GM19455 (cell line): ENCODE results near the gene DCPS.
A peak's percentile ranks its signal among the peaks of the same experiment; 100 is the strongest.
"Not testable (repeated sequence)": the region's sequence is repeated elsewhere in the genome, so short reads cannot be mapped to it uniquely, and the experiment has no call there.

Source experiments
- ATAC-seq: cut with Tn5 transposase; IDR thresholded peaks from one replicate; pipeline ENCODE4 v1.9.1; 2021; ENCODE audit not compliant: unreplicated experiment

Gene DCPS

DNA sequence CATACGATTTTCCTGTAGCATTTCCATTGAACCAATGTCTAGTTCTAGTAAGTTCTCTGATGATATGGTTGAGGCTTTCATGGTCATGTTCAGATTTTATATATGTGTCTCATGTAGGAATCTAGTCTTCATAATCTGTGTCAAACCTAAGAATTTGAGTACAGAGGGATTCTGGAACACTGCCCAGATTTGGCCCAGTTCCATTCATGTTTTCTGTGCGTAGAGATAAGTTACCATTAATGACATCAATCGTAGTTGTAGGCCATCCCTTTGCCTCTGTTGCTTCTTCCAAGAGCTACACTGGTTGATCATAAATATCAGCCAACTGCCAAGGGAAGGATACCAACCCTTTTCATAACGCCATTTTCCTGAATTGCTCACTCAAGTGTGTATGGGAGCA is 74.9 kb downstream of the DCPS start:
- no peak for ATAC-seq

DNA sequence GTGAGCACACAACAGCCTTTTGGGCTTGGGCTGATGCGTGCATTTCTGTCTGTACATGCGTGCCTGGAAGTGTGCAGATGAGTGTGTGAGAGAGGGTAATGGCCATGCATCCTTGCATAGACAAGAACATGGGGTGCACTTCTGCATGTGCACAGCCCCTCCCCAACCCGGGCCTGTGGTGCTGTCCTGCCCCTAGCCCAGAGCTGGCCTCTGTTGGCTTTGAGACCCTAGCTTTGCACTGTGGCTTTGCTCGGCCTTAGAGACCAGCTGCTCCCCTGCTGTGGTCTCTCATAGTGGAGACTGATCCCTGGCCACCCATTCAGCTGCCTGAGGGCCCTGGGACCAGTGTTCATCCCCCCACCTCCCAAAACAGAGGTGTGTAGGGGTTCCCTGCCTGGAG is 77.0 kb downstream of the DCPS start:
- ATAC-seq, result no peak

DNA sequence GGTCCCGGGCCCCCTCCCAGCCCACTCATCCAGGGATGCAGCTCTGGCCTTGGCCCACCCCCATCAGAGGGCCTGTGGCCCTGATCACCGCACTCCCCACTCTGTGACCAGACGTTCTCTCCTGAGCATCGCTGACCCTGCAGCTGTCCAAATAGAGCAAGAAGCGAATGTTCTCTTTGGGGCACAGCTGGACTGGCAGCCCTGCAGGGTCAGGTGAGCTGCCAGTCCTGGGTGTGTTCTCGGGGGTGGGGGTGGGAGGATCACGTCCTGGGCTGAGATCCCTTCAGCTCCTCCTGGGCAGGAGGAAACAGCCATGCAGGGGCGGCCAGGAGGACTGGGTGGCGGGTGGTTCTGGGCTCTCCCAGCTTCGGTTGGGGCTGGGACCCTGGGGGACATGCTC is 78.1 kb downstream of the DCPS start:
- not testable (repeated sequence) for ATAC-seq

DNA sequence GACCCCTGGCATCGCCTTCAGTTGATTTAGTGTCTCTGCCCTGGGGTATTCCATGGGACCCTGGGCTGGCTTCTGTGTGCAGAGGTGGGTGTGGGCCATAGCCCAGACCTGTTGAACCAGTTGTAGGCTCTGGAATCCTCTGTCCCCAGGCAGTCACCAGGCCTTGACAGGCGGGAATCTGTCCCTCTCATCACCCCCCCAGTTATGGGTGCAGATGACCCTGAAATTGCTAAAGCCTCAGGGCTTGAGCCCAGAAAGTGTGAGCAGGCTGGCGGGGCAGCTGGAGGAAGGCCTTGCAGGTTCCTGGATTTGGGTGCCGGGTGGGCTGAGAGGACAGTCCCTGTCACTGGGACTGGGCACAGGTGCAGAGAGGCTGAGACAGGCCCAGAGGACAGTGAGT is 78.8 kb downstream of the DCPS start:
- not testable (repeated sequence) for ATAC-seq

DNA sequence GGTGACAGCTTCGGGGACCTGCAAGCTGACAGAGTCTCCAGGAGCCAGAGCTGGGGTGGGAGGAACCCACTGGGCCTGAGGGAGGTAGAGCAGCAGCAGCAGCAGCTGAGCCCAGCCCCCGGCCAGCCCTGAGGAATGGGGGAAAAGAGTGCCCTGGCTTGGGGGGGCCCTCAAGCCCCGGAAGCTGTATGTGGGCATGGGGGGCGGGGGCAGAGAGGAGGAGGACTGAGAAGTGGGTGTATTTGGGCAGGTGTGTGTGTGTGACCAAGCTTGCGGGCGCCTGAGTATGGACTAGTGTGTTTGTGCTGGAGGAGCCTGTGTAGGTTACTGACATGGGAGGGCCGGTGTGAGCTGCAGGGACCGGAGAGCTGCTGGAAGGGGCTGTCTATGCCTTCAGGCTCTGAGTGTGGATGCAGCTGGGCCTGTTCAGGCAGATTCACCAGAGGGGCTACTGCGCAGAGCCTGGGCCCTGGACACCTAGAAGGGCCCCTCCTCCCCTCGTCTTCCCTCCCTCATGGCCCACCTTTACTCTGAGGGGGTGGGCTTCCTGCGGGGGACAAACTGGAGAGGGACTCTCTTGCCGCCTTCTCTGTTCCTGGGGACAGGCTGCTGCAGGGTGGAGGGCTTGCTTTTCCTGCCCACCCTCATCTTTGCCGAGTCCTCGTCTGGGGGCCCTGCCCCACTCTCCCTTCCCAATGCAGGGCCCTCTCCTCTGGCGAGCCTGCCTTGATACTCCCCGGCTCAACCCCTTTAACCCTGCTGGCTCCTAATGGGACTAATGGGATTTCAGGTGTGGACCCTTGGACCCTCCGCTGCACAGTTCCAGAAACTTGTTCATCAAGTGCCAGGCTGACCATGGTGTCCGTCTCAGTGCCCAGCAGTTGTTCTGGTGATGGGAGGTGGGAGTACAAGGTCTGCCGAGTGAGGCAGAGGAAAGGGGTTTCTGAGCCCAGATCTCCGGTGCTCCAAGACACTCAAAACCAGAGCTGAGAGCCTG is 79.8 kb downstream of the DCPS start:
- ATAC-seq, result no peak

DNA sequence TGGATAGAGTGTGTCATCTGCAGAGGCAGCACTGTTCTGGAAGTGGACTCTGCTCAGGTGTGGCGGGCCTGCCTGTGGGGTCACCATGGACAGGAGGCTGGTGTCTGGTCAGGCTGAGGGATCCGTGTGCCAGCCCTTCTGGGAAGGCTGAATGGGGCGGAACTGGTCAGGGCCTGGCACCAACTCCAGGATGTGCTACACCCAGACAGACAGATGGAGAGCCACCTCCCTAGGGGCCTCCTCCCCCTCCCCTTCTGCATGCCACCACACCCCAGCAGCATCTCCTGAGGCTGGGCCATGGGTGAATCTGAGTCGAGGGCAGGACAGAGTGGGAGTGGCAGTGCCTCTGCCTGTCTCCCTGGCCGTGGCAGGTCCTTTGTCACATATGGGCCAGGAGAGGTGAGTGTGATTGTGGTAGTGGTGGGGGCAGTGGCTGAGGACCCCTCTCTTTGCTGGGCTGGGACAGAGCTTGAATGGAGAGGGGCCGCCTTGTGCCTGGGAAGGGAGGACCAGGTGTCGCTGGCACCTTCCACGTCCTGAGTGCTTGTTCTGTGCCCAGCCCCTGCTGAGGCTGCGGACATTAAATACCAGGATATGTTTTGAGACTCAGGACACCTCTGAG is 80.7 kb downstream of the DCPS start:
- no peak for ATAC-seq

DNA sequence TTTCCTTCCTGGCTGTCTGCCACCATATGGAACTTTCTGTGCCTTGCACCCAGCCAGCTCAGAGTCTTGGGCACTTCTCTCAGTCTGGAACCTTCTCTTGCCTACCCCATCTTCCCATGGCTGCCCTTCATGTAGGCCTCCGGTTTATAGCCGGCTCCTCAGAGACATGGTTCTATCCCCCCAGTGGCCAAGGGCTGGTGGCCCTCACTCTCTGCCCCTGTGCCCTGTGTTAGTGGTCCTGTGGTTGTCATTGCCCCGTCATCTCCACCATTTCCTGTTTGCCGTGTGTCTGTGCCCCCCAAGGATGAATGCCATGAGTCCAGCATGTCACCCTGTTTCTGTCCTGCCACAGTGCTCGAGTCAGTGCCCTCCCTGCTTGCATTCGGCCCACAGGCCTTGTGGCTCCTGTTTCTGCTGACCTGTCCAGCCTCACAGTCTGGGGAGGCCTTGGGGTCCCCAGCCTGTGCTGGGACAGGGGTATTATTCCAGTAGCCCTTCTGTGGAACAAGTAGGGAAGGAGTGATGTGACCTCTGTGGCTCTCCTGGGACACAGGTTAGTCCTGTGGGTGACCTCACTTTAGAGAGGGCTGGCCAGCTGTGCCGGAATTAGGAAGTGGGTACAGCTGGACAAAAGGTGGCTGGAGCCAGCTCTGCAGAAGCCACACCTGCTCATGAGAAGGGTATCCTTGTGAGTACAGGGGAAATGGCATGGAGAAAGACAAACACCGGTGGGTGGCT is 82.3 kb downstream of the DCPS start:
- ATAC-seq, result no peak

DNA sequence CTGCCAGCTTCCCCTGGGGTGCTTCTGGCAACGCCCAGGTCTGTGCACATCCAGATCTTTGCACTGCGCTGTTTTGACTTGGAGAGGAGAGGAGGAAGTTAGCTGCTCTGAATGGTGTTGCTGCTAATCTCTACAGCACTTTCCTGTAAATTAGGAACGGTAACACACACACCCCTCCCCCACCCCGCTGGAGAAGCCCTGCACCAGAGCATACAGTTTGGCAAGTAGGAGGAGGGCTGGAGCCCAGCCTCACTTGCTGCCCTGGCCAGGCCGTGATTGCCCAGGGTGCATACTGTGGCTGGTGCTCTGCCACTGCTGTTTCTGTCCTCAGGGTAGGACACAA is 82.8 kb downstream of the DCPS start:
- not testable (repeated sequence) for ATAC-seq

DNA sequence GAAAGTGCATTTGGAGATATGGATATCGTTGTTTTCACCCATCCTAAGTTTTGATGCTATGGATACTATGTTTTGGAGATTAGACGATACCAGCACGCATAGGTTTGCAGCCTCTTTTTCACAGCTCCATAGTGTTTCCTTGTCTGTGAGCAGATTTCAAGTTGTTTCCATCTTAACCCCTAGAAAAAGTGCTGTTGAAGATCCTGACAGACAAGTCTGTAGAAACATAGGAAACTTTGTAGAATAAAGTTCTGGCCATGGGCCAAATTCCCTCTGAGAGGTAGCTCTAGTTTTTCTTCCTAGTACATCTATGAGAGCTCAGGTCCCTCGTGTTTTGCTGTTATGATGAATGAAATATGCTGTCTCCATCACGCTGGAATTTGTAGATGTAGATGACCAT is 84.0 kb downstream of the DCPS start:
- ATAC-seq, result no peak

DNA sequence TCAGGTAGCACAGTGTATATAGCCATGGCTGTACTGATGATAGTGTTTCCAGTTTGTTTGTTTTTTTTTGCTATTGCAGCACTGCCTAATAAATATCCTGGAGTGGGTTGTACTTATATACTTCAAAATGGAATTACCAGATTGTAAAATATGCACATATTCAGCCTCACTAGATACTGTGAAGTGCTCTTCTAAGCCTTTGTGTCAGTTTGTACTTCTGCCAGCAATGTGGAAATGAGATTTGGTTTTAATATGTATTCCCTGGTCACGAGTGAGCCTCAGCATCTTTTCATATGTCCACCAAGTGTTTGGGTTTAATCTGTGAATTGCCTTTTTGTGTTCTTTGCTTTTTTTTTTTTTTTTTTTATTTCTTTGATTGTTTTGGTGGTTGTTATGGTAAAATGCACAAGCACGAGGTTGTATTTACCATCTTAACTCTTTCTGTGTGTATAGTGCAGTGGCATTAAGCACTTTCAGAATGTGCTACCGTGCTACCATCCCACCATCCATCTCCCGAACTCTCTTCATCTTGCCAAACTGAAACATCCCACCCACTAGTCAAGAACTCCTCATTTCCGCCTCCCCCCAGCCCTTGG is 86.5 kb downstream of the DCPS start:
- ATAC-seq, result no peak

DNA sequence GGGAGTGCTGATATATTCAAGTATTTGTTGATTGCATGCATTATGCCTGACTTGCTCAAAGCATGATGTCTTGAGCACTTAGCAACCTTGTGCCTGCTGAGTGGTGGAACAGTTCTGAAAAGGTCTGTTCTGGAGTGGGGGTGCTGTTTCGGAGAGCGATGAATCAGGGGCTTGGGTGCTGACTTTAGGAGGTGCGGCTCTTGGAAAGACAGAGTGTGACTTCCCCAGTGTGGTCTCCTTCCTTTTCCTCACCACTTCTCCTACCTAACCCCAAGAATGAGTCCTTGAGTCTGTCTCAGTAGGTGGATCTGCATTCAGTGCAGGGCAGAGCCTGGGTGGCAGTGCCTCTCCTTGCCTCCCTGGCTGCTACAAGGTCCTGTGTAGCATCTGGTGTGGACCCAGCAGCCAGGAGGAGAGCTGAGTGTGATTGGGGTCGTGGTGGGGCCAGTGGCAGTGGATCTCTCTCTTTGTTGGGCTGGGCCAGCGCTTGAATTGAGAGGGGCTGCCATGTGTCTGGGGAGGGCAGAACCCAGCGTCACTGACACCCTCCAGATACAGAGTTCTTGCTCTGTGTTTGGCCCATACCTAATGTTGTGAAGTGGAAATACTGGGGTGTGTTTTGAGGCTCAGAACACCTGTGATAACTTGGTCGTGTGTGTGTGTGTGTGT is 87.6 kb downstream of the DCPS start:
- no peak for ATAC-seq

DNA sequence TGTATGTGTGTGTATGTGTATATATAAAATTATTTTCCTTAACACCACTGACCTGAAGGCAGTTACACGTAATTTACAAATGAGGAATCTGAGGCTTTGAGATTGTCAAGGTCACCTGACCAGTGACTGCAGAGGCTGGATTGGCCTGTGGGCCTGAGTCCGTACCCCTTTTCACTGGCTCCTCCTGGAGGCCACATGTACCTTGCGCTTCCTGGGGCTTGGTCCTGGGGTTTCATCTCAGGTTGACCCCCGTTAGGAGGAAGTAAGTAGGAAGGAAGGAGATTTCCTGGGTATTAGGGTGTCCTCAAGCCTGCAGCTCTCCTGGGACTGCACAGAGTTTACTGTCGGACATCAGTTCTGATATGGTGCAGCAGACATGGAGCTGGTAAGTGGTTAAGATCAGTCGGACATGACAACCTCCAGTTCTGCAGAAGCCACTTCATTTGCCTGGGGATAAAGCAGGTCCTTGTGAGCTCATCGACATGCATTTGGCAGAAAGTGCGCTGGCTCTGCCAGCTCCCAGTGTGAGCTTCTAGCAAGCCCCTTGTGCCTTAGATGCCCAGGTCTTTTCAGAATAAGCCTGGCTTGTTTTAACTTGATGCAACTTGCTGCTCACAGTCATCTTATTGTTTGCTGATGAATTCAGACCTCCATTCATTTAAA is 88.2 kb downstream of the DCPS start:
- peak; percentile 64 for ATAC-seq

DNA sequence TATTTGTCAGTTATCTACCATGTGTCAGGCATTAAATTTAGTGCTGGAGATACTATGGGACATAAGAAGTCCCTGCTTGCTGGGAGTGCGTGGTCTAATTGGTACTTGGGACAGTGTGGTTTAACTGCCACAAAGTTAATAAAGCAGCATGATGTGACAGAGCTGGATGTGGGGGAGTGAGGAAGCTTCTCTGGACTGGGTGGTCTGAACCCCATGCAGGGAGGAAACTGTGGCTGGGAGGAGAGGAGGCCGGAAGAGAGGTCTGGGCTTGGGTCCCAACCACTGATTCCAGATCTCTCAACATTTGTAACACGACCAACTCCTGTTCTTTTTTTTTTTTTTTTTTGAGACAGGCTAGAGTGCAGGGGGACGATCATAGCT is 88.8 kb downstream of the DCPS start:
- ATAC-seq, result no peak

DNA sequence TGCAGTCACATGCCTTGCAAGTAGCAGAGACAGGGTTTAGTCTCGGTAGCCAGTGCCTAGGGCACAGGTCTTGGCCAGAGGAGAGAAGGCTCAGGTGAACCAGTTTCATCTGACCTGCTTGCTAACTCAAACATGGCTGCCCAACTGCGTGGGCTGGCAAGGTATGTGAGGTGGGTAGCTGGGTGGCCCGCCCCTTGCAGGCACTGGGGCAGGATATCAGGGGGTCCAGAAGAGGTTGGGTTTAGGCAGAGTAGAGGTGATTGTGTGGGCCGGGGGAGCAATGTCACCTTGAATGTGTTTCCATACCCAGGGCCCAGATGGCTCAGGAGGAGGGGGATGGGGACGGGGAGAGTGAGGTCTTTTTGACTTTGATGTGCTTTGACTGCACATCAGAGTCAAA is 89.3 kb downstream of the DCPS start:
- no peak for ATAC-seq

DNA sequence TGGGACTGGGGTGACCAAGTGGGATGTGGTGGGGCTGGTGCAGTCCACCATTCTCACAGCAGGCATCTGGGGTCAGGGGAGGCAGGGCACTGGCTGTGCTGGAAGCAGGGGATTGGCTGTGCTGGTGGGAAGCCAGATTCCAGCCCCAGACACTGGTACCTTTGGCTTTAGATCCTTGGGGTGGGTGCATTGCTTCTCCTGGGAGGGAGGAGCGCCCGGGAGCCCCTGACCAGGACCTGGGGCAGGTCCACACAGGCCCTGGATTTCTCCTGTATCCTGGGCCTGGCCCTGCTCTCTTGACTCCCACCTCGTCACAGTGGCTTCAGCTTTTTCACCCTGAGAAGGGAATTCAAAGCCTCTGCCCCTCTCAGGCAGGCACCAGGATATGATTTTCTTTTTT is 90.2 kb downstream of the DCPS start:
- ATAC-seq, result no peak

DNA sequence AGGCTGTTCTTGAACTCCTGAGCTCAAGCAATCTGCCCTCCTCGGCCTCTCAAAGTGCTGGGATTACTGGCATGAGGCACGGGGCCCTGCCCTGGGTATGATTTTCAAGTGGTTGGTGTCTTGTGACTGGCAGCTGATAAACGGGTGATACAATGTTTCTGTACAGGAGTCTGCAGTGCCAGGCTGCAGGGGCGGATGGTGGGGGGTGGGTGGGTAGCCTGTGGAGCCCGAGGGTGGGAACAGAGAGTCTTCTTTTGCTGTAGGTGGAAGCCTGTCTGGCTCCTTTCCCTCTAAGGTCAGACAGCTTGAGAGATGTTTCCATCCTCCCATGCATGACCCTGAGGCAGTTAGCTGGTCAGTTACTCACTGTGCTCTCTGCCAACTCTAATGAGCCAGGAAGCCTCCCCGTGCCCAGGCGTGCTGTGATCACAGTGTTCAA is 90.8 kb downstream of the DCPS start:
- ATAC-seq, result not testable (repeated sequence)
